Adrenal gland (tissue), 12 donors: Measurements from ENCODE around the gene MC1R. TPM values are rescaled to one million over a fixed set of nuclear protein-coding genes. Genes with fewer than 3 reads are reported as not detected.

Experiments
- DNase-seq, 7 donors: peaks; one replicate each; pipeline ENCODE4 v3.0.0-alpha.2; 2019 to 2020
- H3K27ac ChIP-seq, 5 donors: fragments of 200-600 bp; sonication (generic) in 4 of 5; 1 replicate in 3 of 5; 2 replicates in 2 of 5; pipeline versions ENCODE4 v1.5.1 to v1.8.0; 2016 to 2020; ENCODE audit warnings: mild to moderate bottlenecking in 1 of 5
- H3K27me3 ChIP-seq: fragments of 200-600 bp; 2 replicates; pipeline ENCODE4 v1.8.0; 2021
- H3K36me3 ChIP-seq, 2 donors: fragments of 200-600 bp; replicated peaks in 1 of 2; 1 replicate in 1 of 2; 2 replicates in 1 of 2; pipeline versions ENCODE4 v1.5.1 to v1.8.0; 2018 to 2022
- H3K4me1 ChIP-seq, 2 donors: fragments of 200-600 bp; replicated peaks in 1 of 2; 1 replicate in 1 of 2; 2 replicates in 1 of 2; pipeline versions ENCODE4 v1.5.1 to v1.8.0; 2018 to 2021
- H3K4me3 ChIP-seq, 4 donors: fragments of 200-600 bp; sonication (generic) in 3 of 4; one replicate each; pipeline ENCODE4 v1.5.1; 2016 to 2018
- H3K9me3 ChIP-seq, 3 donors: fragments of 200-600 bp; sonication (generic) in 1 of 3; replicated peaks in 1 of 3; 1 replicate in 2 of 3; 2 replicates in 1 of 3; pipeline versions ENCODE4 v1.5.1 to v1.8.0; 2016 to 2021
- POLR2A ChIP-seq, 2 donors: fragments of 450-650 bp; IDR thresholded peaks; one replicate each; pipeline ENCODE4 v1.6.1; 2017; ENCODE audit warnings: antibody characterized with exemption in 2 of 2, mild to moderate bottlenecking in 2 of 2, moderate library complexity in 1 of 2
- WGBS, 4 donors: extraction: QIAGEN DNeasy Blood & Tissue Kit in 2 of 4; methylation state at CpG; one replicate each; pipeline versions ENCODE4 v1.1.5 to v1.1.7; 2013 to 2017; 5-methylcytosine and 5-hydroxymethylcytosine counted together
- intact Hi-C, 2 donors: fragments of 100-400 bp; cut with DNase I; formaldehyde crosslinking; loops; one replicate each; pipeline versions ENCODE4 v1.14.1 to v1.15.0; 2022 to 2023
- polyA plus RNA-seq, 3 donors: library from polyadenylated mRNA; stranded (reverse); fragments of 200-250 nt in 2 of 3; fragments of 350-450 nt in 1 of 3; fragmentation: Illumina TruSeq in 1 of 3; extraction: RNeasy Lipid Tissue Mini Kit (QIAGEN cat#74804) in 1 of 3; gene quantifications; one replicate each; pipeline ENCODE4 v1.2.3, GENCODE V29; 2013 to 2014
- total RNA-seq, 9 donors: library from RNA; depleted of rRNA in 4 of 9; stranded (reverse); fragments of >200 nt in 4 of 9; fragments of 120-200 nt in 1 of 9; fragmentation: NEBNext Ultra II Directional in 1 of 9; extraction: Animal tissue kit (Norgen Biotek cat#: 25700) in 1 of 9; gene quantifications; one replicate each; pipeline versions ENCODE4 v1.1.0 to v1.2.4, GENCODE V29; 2013 to 2023
- TF ChIP-seq, protein P1 (sequence below), 6 experiments: fragments of 450-650 bp in 4 of 6; fragments of 200-600 bp in 2 of 6; sonication (generic) in 1 of 6; IDR thresholded peaks; 1 replicate in 5 of 6; 2 replicates in 1 of 6; pipeline versions ENCODE4 v1.5.1 to v1.8.0; 2016 to 2021; ENCODE audit warnings: antibody characterized with exemption in 6 of 6, mild to moderate bottlenecking in 2 of 6, moderate library complexity in 1 of 6
- donor health status: healthy with polysubstance abuse.
- donor health status: Bipolar disorder and iron deficiency.
- donor health status: DM: yes; HTN: yes; CAD: no.
- donor health status: DM: no; HTN: no; CAD: no.
- donor health status: DM: no; HTN: no; CAD: no.
- donor health status: DM: yes; HTN: yes; CAD: no.

MC1R gene
- total and polyA plus RNA-seq, 12 donors = 0.55 to 20.4 (median 6.2) TPM

DNA sequence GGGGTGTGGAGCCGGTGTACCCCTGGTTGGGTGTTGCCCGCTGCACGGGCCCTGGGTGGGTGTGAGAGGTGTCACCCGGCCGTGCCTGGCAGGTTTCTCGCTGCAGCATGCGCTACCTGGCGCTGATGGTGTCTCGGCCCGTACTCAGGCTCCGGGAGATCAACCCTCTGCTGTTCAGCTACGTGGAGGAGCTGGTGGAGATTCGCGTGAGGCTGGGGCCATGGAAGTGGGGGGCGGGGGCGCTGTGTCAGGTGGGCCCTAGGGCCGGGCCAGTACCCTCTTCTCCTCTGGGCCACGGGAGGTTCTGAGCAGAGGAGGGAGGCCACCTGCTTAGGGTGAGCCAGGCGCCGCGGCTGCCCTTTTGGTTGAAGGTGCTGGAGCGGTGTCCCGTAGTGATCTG is 43.3 kb downstream of the MC1R start:
- H3K36me3 ChIP-seq = peaks cover 0 to 7% of the 10 kb centered on the region in 2 donors
- 93 to 95% (median 94%) methylated on average over 15 to 23 of the region's 23 CpGs for WGBS, 4 donors

DNA sequence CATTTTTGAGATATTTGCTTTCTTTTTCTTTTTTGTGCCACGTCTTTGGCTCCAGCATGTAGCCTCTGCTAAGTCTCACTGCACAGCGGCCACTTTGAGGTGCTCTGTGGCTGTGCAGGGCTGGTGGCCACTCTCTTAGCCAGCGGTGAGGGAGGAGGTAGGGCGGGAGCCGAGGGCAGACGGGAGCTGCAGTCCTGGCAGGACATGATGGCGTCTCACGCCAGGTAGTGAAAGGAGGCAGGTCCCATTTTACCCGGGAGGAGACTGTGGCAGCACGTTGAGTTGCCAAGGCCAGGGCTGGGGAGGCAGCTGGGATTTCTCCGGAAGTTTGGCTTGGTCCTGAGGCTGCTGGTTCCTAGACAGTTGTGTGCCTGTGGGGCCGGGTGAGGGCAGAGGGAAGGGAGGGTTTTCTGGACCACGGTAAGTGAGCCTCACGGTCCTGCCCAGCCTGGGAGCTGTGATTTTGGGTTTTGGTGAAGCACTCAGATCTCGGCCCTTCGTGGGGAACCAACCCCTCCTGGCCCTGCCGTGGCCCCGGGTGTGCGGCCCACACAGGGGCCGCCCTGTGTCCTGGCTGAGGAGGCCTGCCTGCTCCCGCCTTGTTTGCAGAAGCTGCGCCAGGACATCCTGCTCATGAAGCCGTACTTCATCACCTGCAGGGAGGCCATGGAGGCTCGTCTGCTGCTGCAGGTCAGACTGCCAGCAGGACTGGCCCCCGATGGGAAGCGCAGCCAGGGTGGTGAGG is 44.3 kb downstream of the MC1R start:
- TF ChIP-seq, protein P1, sequence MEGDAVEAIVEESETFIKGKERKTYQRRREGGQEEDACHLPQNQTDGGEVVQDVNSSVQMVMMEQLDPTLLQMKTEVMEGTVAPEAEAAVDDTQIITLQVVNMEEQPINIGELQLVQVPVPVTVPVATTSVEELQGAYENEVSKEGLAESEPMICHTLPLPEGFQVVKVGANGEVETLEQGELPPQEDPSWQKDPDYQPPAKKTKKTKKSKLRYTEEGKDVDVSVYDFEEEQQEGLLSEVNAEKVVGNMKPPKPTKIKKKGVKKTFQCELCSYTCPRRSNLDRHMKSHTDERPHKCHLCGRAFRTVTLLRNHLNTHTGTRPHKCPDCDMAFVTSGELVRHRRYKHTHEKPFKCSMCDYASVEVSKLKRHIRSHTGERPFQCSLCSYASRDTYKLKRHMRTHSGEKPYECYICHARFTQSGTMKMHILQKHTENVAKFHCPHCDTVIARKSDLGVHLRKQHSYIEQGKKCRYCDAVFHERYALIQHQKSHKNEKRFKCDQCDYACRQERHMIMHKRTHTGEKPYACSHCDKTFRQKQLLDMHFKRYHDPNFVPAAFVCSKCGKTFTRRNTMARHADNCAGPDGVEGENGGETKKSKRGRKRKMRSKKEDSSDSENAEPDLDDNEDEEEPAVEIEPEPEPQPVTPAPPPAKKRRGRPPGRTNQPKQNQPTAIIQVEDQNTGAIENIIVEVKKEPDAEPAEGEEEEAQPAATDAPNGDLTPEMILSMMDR (IDR thresholded peaks at IDR 0.05) = no peak
- no peak for TF ChIP-seq POLR2A (IDR thresholded peaks at IDR 0.05)
- Histone ChIP-seq H3K36me3 (peaks cover 0 to 4% of the 10 kb centered on the region in 2 donors), H3K27me3 (no peaks in the 10 kb centered on the region), H3K4me1 (no peaks in the 10 kb centered on the region), H3K9me3 (no peaks in the 10 kb centered on the region), H3K4me3 (no peak overlapping the region), H3K27ac (no peak overlapping the region)
- DNase-seq = no peak
- intact Hi-C loops = no loop called here
- 86 to 90% (median 87%) methylated on average over 13 to 26 of the region's 26 CpGs for WGBS, 4 donors

More for the DNA sequence above, 43.3 kb downstream of the MC1R start:
- no peak for DNase-seq
- intact Hi-C loops = no loop called here
- Histone ChIP-seq H3K9me3 (no peaks in the 10 kb centered on the region), H3K27ac (no peak overlapping the region), H3K27me3 (no peaks in the 10 kb centered on the region), H3K4me3 (no peak overlapping the region), H3K4me1 (no peaks in the 10 kb centered on the region)
- TF ChIP-seq POLR2A (IDR thresholded peaks at IDR 0.05) = no peak
- TF ChIP-seq, protein P1 (IDR thresholded peaks at IDR 0.05) = no peak

DNA sequence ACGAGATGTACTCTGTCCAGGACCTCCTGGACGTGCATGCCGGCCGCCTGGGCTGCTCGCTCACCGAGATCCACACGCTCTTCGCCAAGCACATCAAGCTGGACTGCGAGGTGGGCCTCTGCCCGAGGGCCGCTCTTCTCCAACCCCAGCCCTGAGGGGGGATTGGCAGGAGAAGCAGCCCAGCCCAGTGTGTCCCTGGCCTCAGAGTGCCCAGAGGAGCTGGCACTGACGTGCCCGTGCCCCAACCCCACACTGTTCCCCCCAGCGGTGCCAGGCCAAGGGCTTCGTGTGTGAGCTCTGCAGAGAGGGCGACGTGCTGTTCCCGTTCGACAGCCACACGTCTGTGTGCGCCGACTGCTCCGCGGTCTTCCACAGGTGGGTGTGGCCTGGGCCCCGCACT is 45.5 kb downstream of the MC1R start:
- Histone ChIP-seq H3K36me3 (peaks cover 0 to 4% of the 10 kb centered on the region in 2 donors), H3K27ac (no peak overlapping the region), H3K4me1 (no peaks in the 10 kb centered on the region), H3K4me3 (no peak overlapping the region), H3K9me3 (no peaks in the 10 kb centered on the region), H3K27me3 (no peaks in the 10 kb centered on the region)
- WGBS, 4 donors = 88 to 95% (median 92%) methylated on average over 14 to 25 of the region's 25 CpGs
- intact Hi-C loops = no loop called here
- no peak for DNase-seq
- no peak for TF ChIP-seq POLR2A (IDR thresholded peaks at IDR 0.05)
- TF ChIP-seq, protein P1 (IDR thresholded peaks at IDR 0.05) = no peak

DNA sequence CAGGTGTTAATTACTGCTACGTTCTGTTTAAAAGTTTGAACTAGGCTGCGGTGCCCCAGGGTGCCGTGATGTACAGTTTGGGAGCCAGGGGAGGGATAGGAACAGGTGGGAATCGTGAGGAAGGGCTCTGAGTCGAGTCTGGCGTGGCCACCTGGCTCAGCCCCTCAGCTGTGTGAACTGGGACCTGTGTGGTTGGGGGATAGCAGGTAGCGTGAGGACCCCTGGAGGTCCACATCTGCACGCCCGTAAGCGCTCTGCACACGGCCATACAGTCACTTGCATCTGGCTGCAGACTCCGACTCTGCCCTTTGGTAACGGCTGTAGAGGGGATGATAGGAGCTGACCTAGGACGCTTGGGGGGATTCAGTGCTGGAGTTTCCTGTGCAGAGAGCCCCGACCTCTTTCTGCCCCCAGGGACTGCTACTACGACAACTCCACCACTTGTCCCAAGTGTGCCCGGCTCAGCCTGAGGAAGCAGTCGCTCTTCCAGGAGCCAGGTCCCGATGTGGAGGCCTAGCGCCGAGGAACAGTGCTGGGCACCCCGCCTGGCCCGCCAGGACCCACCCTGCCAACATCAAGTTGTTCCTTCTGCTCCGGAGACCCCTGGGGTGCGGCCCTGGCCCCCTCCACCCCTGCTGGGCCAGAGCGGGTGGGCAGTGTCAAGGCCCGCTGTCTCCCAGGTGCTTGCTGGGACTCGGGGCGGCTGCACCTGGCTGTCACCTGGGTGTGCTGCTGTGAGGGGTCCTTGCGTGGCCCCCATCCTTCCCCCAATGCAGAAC is 47.0 kb downstream of the MC1R start:
- TF ChIP-seq POLR2A (IDR thresholded peaks at IDR 0.05) = no peak
- TF ChIP-seq, protein P1 (IDR thresholded peaks at IDR 0.05) = no peak
- intact Hi-C loops = no loop called here
- Histone ChIP-seq H3K4me1 (no peaks in the 10 kb centered on the region), H3K4me3 (no peak overlapping the region), H3K9me3 (no peaks in the 10 kb centered on the region), H3K36me3 (peaks cover 0 to 4% of the 10 kb centered on the region in 2 donors), H3K27me3 (no peaks in the 10 kb centered on the region), H3K27ac (no peak overlapping the region)
- DNase-seq = no peak
- WGBS, 4 donors = 91 to 93% (median 92%) methylated on average over 7 to 30 of the region's 30 CpGs
